Measurements from ENCODE around the gene STIP1.

DNA sequence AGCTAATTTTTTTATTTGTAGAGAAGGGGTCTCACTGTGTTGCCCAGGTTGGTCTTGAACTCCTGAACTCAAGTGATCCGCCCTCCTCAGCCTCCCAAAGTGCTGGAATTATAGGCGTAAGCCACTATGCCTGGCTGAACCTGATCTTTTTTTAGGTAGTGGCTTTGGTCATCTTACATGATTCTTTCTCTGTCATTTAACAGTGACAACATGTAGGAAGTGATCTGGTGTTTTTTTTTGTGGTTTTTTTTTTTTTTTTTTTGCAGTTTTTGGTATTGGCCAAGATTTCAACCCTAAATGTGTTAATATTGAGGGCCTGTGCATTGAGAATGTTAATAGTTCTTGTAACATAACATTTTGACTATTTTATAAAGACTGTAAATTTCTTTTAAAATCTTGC lies 12.5 kb downstream of the STIP1 start:
- TF ChIP-seq, protein P1, sequence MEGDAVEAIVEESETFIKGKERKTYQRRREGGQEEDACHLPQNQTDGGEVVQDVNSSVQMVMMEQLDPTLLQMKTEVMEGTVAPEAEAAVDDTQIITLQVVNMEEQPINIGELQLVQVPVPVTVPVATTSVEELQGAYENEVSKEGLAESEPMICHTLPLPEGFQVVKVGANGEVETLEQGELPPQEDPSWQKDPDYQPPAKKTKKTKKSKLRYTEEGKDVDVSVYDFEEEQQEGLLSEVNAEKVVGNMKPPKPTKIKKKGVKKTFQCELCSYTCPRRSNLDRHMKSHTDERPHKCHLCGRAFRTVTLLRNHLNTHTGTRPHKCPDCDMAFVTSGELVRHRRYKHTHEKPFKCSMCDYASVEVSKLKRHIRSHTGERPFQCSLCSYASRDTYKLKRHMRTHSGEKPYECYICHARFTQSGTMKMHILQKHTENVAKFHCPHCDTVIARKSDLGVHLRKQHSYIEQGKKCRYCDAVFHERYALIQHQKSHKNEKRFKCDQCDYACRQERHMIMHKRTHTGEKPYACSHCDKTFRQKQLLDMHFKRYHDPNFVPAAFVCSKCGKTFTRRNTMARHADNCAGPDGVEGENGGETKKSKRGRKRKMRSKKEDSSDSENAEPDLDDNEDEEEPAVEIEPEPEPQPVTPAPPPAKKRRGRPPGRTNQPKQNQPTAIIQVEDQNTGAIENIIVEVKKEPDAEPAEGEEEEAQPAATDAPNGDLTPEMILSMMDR (IDR thresholded peaks at IDR 0.05): no peak
- TF ChIP-seq POLR2A (IDR thresholded peaks at IDR 0.05): no peak
